ENCODE measurements around the gene CAPN8. TPM values are rescaled to one million over a fixed set of nuclear protein-coding genes. Genes with fewer than 3 reads are reported as not detected.

The CAPN8 gene
- total RNA-seq, 1 donor from 2014 or later: 0.63 TPM

DNA sequence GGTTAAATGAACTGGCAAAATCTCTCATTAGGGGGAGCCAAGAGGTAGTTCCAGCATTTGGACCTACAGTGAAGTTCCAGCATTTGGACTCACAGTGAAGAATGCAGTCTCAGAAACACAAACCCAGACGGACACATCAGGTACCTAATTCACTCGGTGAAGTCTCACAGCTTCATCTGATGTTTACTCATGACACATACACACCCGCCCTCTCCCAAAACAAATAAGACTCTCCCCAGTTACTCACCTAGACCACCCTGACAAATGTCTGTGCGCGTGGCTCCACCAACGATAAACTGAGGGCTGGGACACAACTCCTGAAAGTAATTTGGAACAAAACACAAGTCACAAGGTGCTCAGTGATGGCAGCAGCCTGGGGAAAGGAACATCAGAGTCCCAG, 11.4 kb downstream of the CAPN8 start:
- Mint-ChIP-seq H3K27ac (no peak overlapping the region), H3K9me3 (no peaks in the 10 kb centered on the region), H3K4me3 (no peak overlapping the region), H3K4me1 (no peaks in the 10 kb centered on the region), H3K36me3 (no peaks in the 10 kb centered on the region), H3K27me3 (ENCODE audit: low read depth) (peaks cover 5% of the 10 kb centered on the region)
- TF ChIP-seq, protein P1, sequence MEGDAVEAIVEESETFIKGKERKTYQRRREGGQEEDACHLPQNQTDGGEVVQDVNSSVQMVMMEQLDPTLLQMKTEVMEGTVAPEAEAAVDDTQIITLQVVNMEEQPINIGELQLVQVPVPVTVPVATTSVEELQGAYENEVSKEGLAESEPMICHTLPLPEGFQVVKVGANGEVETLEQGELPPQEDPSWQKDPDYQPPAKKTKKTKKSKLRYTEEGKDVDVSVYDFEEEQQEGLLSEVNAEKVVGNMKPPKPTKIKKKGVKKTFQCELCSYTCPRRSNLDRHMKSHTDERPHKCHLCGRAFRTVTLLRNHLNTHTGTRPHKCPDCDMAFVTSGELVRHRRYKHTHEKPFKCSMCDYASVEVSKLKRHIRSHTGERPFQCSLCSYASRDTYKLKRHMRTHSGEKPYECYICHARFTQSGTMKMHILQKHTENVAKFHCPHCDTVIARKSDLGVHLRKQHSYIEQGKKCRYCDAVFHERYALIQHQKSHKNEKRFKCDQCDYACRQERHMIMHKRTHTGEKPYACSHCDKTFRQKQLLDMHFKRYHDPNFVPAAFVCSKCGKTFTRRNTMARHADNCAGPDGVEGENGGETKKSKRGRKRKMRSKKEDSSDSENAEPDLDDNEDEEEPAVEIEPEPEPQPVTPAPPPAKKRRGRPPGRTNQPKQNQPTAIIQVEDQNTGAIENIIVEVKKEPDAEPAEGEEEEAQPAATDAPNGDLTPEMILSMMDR (IDR thresholded peaks at IDR 0.05; ENCODE audit: unreplicated experiment): no peak
- DNase-seq (ENCODE audit: low spot score in 2 of 2, unreplicated experiment in 2 of 2): no peak

DNA sequence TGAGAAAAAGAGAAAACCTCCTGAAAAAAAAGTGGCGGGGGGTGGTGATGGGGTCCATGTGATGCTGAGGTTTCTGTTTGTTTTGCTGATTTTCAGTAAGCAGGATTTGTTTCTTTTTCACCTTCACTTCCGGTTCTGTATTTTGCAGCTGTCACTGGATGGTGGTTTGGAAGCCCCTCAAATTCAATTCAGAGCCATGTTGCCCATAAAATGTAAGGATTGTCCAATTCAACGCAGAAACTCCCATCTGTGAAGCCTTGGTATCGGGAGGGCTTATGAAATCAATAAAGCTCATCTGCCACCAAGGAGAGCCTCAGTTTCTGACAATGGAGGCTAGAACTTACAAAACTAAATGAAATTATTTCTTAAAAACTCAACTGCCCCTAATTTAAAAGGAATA, 12.1 kb downstream of the CAPN8 start:
- peaks cover 9% of the 10 kb centered on the region for H3K27me3 Mint-ChIP-seq (ENCODE audit: low read depth)
- DNase-seq (ENCODE audit: low spot score in 2 of 2, unreplicated experiment in 2 of 2): no peak
- H3K9me3 Mint-ChIP-seq: no peaks in the 10 kb centered on the region
- no peak overlapping the region for H3K4me3 Mint-ChIP-seq
- no peaks in the 10 kb centered on the region for H3K36me3 Mint-ChIP-seq
- no peak overlapping the region for H3K27ac Mint-ChIP-seq
- TF ChIP-seq, protein P1 (IDR thresholded peaks at IDR 0.05; ENCODE audit: unreplicated experiment): no peak
- H3K4me1 Mint-ChIP-seq: no peaks in the 10 kb centered on the region

GRCh38 chr1:223653015-223653414, 12.5 kb downstream of the CAPN8 start:
- H3K36me3 Mint-ChIP-seq: no peaks in the 10 kb centered on the region

DNA sequence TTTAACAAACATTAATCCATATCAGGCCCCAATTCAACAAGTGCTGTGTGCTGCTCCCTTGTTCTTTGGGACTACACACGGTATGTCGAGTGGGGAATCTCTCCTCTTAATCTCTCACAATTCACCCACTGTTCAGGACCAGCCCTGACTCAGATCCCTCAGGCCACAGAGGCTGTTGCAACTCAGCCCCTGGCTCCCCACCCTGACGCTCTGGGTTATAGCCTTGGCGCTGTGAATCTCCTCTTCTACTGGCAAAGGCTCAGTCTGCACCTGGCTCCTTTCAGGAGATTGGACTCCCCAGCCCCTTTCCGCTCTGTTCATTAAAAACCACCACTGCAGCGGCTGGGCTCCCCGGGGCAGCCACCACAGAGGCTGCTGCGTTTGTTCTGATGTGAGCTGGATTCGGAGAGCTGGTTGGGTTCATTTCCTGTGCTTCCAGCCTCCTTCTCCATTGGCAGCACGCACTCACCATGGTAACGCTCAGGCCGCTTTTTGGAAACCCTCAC, 13.0 kb downstream of the CAPN8 start:
- TF ChIP-seq, protein P1 (IDR thresholded peaks at IDR 0.05; ENCODE audit: unreplicated experiment): no peak
- Mint-ChIP-seq H3K9me3 (no peaks in the 10 kb centered on the region), H3K4me3 (no peak overlapping the region), H3K27ac (no peak overlapping the region), H3K36me3 (no peaks in the 10 kb centered on the region), H3K4me1 (no peaks in the 10 kb centered on the region), H3K27me3 (ENCODE audit: low read depth) (peaks cover 15% of the 10 kb centered on the region)
- DNase-seq (ENCODE audit: low spot score in 2 of 2, unreplicated experiment in 2 of 2): no peak

More at GRCh38 chr1:223653015-223653414, 12.5 kb downstream of the CAPN8 start:
- Mint-ChIP-seq H3K27me3 (ENCODE audit: low read depth) (peaks cover 11% of the 10 kb centered on the region), H3K27ac (no peak overlapping the region), H3K9me3 (no peaks in the 10 kb centered on the region), H3K4me3 (no peak overlapping the region), H3K4me1 (no peaks in the 10 kb centered on the region)
- no peak for DNase-seq (ENCODE audit: low spot score in 2 of 2, unreplicated experiment in 2 of 2)
- TF ChIP-seq, protein P1 (IDR thresholded peaks at IDR 0.05; ENCODE audit: unreplicated experiment): no peak

GRCh38 chr1:223651291-223651991, 14.1 kb downstream of the CAPN8 start:
- H3K4me3 Mint-ChIP-seq: no peak overlapping the region
- H3K4me1 Mint-ChIP-seq: no peaks in the 10 kb centered on the region
- H3K27ac Mint-ChIP-seq: no peak overlapping the region
- peaks cover 25% of the 10 kb centered on the region for H3K27me3 Mint-ChIP-seq (ENCODE audit: low read depth)
- no peak for DNase-seq (ENCODE audit: low spot score in 2 of 2, unreplicated experiment in 2 of 2)
- no peaks in the 10 kb centered on the region for H3K36me3 Mint-ChIP-seq
- no peaks in the 10 kb centered on the region for H3K9me3 Mint-ChIP-seq
- TF ChIP-seq, protein P1 (IDR thresholded peaks at IDR 0.05; ENCODE audit: unreplicated experiment): no peak
